ENCODE data around the gene OIT3. TPM values are rescaled to one million over a fixed set of nuclear protein-coding genes. Genes with fewer than 3 reads are reported as not detected.

OIT3 gene
- total RNA-seq, result under 1 TPM; 0.15 to 0.19 TPM

GRCh38 chr10:72893136-72893798, at the start of gene OIT3:
TSS of gene OIT3 (plus strand) at chr10:72893739. CDS start at chr10:72893799, 60 bp downstream.
- no peaks in the 10 kb centered on the region for H3K9me3 ChIP-seq
- no peak within 1 kb of the TSS for H3K4me3 ChIP-seq
- H3K9ac ChIP-seq (ENCODE audit: low read depth in 2 of 2, low read length in 2 of 2), result no peak within 1 kb of the TSS
- H3K27me3 ChIP-seq, result no peaks in the 10 kb centered on the region
- TF ChIP-seq CTCF (IDR thresholded peaks at IDR 0.05), result no peak
- H3K4me1 ChIP-seq, result no peaks in the 10 kb centered on the region
- intact Hi-C loops (cut with DNase I), result no loop called here
- DNase-seq, result no peak
- no peaks in the 10 kb centered on the region for H3K36me3 ChIP-seq
- H3K27ac ChIP-seq, result no peak within 1 kb of the TSS

GRCh38 chr10:72846238-72846637, 47.3 kb upstream of the OIT3 start:
- intact Hi-C loops (cut with DNase I), result no loop called here
- H3K27me3 ChIP-seq, result no peaks in the 10 kb centered on the region
- no peak overlapping the region for H3K4me3 ChIP-seq
- no peaks in the 10 kb centered on the region for H3K36me3 ChIP-seq
- no peak for DNase-seq
- H3K27ac ChIP-seq, result no peak overlapping the region
- no peak for TF ChIP-seq CTCF (IDR thresholded peaks at IDR 0.05)
- no peak overlapping the region for H3K9ac ChIP-seq (ENCODE audit: low read depth in 2 of 2, low read length in 2 of 2)
- H3K9me3 ChIP-seq, result no peaks in the 10 kb centered on the region
- H3K4me1 ChIP-seq, result no peaks in the 10 kb centered on the region

DNA sequence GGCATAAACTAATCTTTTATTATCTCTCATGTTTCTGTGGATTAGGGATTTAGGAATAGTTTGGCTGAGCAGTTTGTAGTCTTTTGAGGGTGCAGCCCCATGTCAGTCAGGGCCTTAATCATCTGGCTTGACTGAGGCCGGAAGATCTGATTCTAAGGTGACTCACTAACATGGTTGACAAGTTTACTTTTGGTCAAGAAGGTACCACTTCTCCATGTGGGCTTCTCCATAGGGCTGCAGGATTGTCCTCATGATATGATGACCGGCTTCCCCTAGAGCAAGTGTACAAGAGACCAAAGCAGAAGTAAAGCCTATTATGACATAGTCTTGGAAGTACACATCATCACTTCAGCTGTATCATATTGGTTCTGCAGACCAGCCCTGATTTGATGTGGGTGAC, 45.9 kb upstream of the OIT3 start:
- no peak overlapping the region for H3K4me3 ChIP-seq
- intact Hi-C loops (cut with DNase I), result no loop called here
- no peak overlapping the region for H3K27ac ChIP-seq
- H3K9me3 ChIP-seq, result no peaks in the 10 kb centered on the region
- H3K36me3 ChIP-seq, result no peaks in the 10 kb centered on the region
- DNase-seq, result no peak
- TF ChIP-seq CTCF (IDR thresholded peaks at IDR 0.05), result no peak
- H3K4me1 ChIP-seq, result no peaks in the 10 kb centered on the region
- no peaks in the 10 kb centered on the region for H3K27me3 ChIP-seq
- H3K9ac ChIP-seq (ENCODE audit: low read depth in 2 of 2, low read length in 2 of 2), result no peak overlapping the region

DNA sequence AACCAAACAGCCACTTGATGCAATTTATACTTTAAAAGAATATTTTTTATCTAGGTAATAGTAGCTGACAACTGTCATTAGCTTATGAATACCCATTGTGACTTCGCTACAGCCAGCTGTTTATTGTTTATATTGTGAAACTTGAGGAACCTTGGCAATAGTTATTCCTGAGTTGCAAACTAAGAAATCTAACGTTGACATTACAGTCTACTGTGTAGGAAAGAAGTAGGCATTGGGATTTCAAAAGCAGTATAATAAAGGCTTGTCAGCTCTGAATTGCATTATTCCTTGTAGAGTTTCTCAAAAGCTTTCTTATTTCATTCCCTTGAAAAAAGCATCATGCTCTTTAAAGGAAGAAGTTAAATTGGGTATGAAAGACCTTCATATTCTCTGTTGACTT, 42.7 kb upstream of the OIT3 start:
- DNase-seq, result no peak
- no peak overlapping the region for H3K27ac ChIP-seq
- TF ChIP-seq CTCF (IDR thresholded peaks at IDR 0.05), result no peak
- no peak overlapping the region for H3K4me3 ChIP-seq
- no peaks in the 10 kb centered on the region for H3K27me3 ChIP-seq
- intact Hi-C loops (cut with DNase I), result no loop called here
- no peaks in the 10 kb centered on the region for H3K4me1 ChIP-seq
- H3K36me3 ChIP-seq, result no peaks in the 10 kb centered on the region
- no peaks in the 10 kb centered on the region for H3K9me3 ChIP-seq
- no peak overlapping the region for H3K9ac ChIP-seq (ENCODE audit: low read depth in 2 of 2, low read length in 2 of 2)

- no peaks in the 10 kb centered on the region for H3K27me3 ChIP-seq
- H3K36me3 ChIP-seq, result no peaks in the 10 kb centered on the region
- no peaks in the 10 kb centered on the region for H3K4me1 ChIP-seq
- no peaks in the 10 kb centered on the region for H3K9me3 ChIP-seq
- H3K9ac ChIP-seq (ENCODE audit: low read depth in 2 of 2, low read length in 2 of 2), result no peak overlapping the region
- H3K4me3 ChIP-seq, result no peak overlapping the region
- no peak for TF ChIP-seq CTCF (IDR thresholded peaks at IDR 0.05)
- no peak overlapping the region for H3K27ac ChIP-seq
- intact Hi-C loops (cut with DNase I), result no loop called here
- DNase-seq, result no peak
Measured at GRCh38 chr10:72851509-72851908, 42.0 kb upstream of the OIT3 start.
